Bronchial smooth muscle cell (primary cell): Measurements from ENCODE around the gene KBTBD13. TPM values are rescaled to one million over a fixed set of nuclear protein-coding genes. Genes with fewer than 3 reads are reported as not detected.

Experiments used
- total RNA-seq: library from RNA; depleted of rRNA; stranded (reverse); fragments of >200 nt; gene quantifications from 2 replicates; pipeline ENCODE4 v1.2.1, GENCODE V29; 2014

Gene KBTBD13
- total RNA-seq: not detected in 2 replicates

DNA sequence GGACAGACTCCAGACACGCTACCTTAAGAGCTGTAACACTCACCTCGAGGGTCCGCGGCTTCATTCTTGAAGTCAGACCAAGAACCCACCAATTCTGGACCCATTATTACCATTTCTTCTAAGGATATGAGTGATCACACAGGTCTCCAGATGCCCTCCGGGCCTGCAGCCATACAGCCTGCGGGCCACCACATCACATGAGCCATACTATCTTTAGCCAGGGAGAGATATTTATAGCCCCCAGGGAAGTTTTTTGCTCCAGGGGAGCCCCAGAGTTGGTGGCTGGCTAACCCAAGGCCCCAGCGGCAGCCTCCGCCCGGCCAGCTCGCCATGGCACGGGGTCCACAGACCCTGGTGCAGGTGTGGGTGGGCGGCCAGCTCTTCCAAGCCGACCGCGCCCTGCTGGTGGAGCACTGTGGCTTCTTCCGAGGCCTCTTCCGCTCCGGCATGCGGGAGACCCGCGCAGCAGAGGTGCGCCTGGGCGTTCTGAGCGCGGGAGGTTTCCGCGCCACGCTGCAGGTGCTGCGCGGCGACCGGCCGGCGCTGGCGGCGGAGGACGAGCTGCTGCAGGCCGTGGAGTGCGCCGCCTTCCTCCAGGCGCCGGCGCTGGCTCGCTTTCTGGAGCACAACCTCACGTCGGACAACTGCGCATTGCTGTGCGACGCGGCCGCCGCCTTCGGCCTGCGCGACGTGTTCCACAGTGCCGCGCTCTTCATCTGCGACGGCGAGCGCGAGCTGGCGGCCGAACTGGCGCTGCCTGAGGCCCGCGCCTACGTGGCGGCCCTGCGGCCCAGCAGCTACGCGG, at the start of gene KBTBD13:
Gene KBTBD13 (plus strand): TSS at position 261 of the 805 bp plus-strand sequence. CDS start 70 bp downstream, at position 331.

DNA sequence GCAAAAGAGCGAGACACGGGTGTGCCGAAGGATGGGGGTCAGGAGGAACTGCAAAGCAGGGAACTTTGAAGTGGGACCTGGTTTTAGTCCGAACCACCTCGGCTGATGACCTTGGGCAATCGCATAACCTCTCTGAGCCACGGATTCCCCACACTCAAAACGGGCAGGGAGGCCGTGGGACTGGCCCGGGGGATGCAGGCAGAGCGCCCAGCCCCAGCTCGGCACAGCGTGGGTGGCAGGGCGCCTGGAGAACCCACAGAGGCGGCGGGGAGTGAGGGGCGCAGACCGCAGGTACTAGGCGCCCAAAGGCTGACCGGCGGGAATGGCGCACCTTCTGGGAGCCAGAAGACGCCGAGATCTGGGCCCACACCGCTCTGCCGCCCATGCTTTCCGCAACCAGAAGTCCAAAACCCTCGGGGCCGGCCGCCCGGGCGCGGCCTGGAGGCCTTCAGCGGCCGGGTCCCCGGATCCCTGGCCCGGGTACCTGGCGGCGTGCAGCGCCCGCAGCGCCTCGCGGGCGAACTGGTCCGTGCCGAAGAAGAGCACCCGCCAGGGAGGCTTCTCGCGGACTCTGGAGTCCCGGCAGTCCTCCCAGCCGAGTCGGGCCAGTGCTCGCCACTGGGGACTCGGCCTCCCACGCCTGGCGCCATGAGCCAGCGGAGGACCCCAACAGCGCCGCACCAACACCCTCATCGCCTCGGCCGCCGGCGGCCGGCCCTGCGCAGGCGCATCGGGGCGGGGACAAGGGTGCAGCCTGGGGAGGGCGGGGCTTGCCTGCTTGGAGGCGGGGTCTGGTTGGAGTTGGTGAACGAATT, 47.4 kb upstream of the KBTBD13 start, which contains the start of gene MTFMT:
Gene MTFMT (minus strand): TSS at position 719 of the 815 bp plus-strand sequence. CDS start 26 bp downstream, at position 693.

DNA sequence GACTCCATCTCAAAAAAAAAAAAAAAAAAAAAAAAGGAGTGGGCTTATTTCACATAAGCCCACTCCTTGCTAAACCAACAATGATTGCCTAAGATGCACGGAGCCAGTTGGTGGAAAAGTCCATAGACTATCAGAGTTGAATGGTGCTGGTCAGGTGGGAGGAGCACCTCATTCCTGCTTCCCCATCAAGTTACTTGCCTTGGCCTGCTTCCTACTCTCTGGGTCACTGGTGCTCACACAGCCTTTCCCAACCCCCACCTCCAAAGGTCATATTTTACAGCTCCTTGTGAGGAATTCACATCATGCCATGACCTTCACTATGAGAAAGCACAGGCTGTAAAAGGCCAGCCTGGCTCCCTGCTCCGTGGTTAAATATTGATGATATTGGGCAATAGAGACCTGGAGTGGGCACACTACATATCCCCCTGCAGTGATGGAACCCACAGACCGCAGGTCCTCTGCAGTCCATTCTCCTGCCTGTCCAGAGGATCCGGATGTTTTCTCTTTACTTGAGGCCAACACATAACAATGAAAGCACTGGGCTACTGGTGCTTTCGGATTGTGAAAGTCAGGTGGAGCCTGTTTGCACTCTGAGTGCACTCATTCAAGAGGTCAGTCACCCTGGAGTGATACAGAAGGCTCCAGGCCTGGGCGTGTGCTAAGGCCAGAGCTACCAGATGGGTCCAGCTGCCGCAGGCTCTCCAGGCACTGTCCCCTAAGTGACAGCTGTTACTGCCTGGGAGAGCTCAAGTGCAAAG, 31.6 kb upstream of the KBTBD13 start, which contains the start of gene SLC51B:
Gene SLC51B (plus strand): TSS at position 664 of the 758 bp plus-strand sequence. CDS start 4,618 bp downstream, outside the sequence.

DNA sequence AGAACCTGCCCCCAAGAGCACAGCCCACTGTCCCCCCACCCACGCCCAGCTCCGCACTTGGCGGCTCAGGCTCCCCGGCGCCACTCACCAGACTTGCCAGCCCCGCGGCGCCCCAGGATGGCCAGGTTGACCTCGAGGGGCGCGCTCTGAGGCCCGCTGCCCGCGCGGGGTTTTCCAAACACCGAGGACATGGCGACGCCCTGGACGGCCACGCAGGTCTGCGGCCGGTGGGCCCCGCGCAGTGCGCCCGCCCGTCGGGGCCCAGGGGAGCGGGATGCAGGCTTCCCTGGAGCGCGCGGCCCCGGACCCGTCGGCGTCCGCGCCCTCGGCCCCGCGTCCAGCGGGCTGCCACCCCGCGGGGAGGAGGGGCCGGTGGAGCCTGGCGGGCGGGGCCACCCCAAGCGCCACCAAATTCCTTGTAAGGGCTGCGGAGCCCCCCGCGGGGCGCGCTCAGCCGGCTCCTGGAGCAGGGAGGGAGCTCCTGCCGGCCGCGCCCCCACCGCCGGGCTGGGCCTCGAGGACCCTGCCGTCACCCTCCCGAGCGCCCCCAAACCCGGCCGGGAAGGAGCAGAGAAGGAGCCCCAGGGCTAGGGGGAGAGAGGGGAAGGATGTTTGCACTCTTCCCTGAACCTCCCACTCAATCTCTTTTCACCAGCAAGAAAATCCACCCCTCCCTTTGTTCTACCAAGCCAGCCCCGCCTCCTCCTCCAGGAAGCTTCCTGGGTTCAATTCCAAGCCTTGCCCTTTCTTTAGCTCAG, 8.7 kb upstream of the KBTBD13 start, which contains the start of gene RASL12:
Gene RASL12 (minus strand): TSS at position 347 of the 758 bp plus-strand sequence. CDS start 156 bp downstream, at position 191.

GRCh38 chr15:65115086-65115485, 38.5 kb downstream of the KBTBD13 start, which contains the start of gene UBAP1L:
UBAP1L (minus strand) TSS chr15:65115200; CDS start chr15:65106215, 8,985 bp downstream.

Other genes starting within 250 kb of the KBTBD13 start
- 31.4 and 44.4 TPM in 2 replicates for gene PLEKHO2, start 234.8 kb upstream of the KBTBD13 start, total RNA-seq
- 8.2 and 14.8 TPM in 2 replicates for gene ANKDD1A, start 164.8 kb upstream of the KBTBD13 start, total RNA-seq
- gene SPG21, start 86.8 kb upstream of the KBTBD13 start, total RNA-seq: 64.9 and 69.7 TPM in 2 replicates
- gene MTFMT, start 47.1 kb upstream of the KBTBD13 start, total RNA-seq: 7.6 and 13.4 TPM in 2 replicates
- gene SLC51B, start 31.4 kb upstream of the KBTBD13 start, total RNA-seq: 1.0 and 1.9 TPM in 2 replicates
- gene RASL12, start 8.8 kb upstream of the KBTBD13 start, total RNA-seq: 31.7 and 58.0 TPM in 2 replicates
- gene UBAP1L, start 38.5 kb downstream of the KBTBD13 start, total RNA-seq: 0.95 and 1.5 TPM in 2 replicates
- 11.8 and 15.0 TPM in 2 replicates for gene PDCD7, start 57.1 kb downstream of the KBTBD13 start, total RNA-seq
- gene CLPX, start 108.6 kb downstream of the KBTBD13 start, total RNA-seq: 41.5 and 47.1 TPM in 2 replicates
- gene CILP, start 134.7 kb downstream of the KBTBD13 start, total RNA-seq: 0.79 and 2.9 TPM in 2 replicates
- gene PARP16, start 210.1 kb downstream of the KBTBD13 start, total RNA-seq: 2.0 and 2.2 TPM in 2 replicates
- gene RNU5A-1, start 219.3 kb downstream of the KBTBD13 start, total RNA-seq: not detected in 2 replicates
- gene RNU5B-1, start 227.9 kb downstream of the KBTBD13 start, total RNA-seq: not detected in 2 replicates